ENCODE measurements around the gene PCDHGC3. TPM values are rescaled to one million over a fixed set of nuclear protein-coding genes. Genes with fewer than 3 reads are reported as not detected.

The PCDHGC3 gene
- 51.5 and 161 TPM in 2 replicates for total RNA-seq

GRCh38 chr5:141475625-141476131 lies at the start of gene PCDHGC3:
TSS of gene PCDHGC3 (plus strand) at chr5:141475966. CDS start at chr5:141476117, 151 bp downstream.

GRCh38 chr5:141430332-141431113 lies 45.2 kb upstream of the PCDHGC3 start, which contains the start of gene PCDHGA12:
TSS of gene PCDHGA12 (plus strand) at chr5:141430507. CDS start at chr5:141430760, 253 bp downstream.

GRCh38 chr5:141484641-141485311 lies 9.0 kb downstream of the PCDHGC3 start, which contains the start of gene PCDHGC4:
TSS of gene PCDHGC4 (plus strand) at chr5:141485030. CDS start at chr5:141485174, 144 bp downstream.

GRCh38 chr5:141488591-141489561 lies 13.1 kb downstream of the PCDHGC3 start, which contains the start of gene PCDHGC5:
TSS of gene PCDHGC5 (plus strand) at chr5:141489081. CDS start at chr5:141489241, 160 bp downstream.

Other genes starting within 250 kb of the PCDHGC3 start
- under 0.01 and 0.48 TPM in 2 replicates for gene PCDHB15, start 230.6 kb upstream of the PCDHGC3 start, total RNA-seq
- gene SLC25A2, start 171.9 kb upstream of the PCDHGC3 start, total RNA-seq, result not detected in 2 replicates
- gene TAF7, start 155.2 kb upstream of the PCDHGC3 start, total RNA-seq, result 45.3 and 69.6 TPM in 2 replicates
- 0.13 and 0.64 TPM in 2 replicates for gene PCDHGA1, start 145.5 kb upstream of the PCDHGC3 start, total RNA-seq
- 0.39 and 3.8 TPM in 2 replicates for gene PCDHGA2, start 137.2 kb upstream of the PCDHGC3 start, total RNA-seq
- 0.65 and 0.72 TPM in 2 replicates for gene PCDHGA3, start 132.1 kb upstream of the PCDHGC3 start, total RNA-seq
- 0.39 and 2.2 TPM in 2 replicates for gene PCDHGB1, start 125.9 kb upstream of the PCDHGC3 start, total RNA-seq
- gene PCDHGA4, start 120.9 kb upstream of the PCDHGC3 start, total RNA-seq, result 0.78 and 6.0 TPM in 2 replicates
- gene PCDHGB2, start 116.0 kb upstream of the PCDHGC3 start, total RNA-seq, result 0.39 and 3.0 TPM in 2 replicates
- gene PCDHGA5, start 111.8 kb upstream of the PCDHGC3 start, total RNA-seq, result 0.13 and 1.3 TPM in 2 replicates
- gene PCDHGB3, start 105.7 kb upstream of the PCDHGC3 start, total RNA-seq, result 0.39 and 6.1 TPM in 2 replicates
- gene PCDHGA6, start 102.1 kb upstream of the PCDHGC3 start, total RNA-seq, result 1.0 and 3.0 TPM in 2 replicates
- gene PCDHGA7, start 93.2 kb upstream of the PCDHGC3 start, total RNA-seq, result 0.65 and 4.0 TPM in 2 replicates
- gene PCDHGB4, start 88.3 kb upstream of the PCDHGC3 start, total RNA-seq, result 3.7 and 9.3 TPM in 2 replicates
- 0.65 and 1.2 TPM in 2 replicates for gene PCDHGA8, start 83.3 kb upstream of the PCDHGC3 start, total RNA-seq
- 7.6 and 13.0 TPM in 2 replicates for gene PCDHGB5, start 78.0 kb upstream of the PCDHGC3 start, total RNA-seq
- 1.4 and 7.8 TPM in 2 replicates for gene PCDHGA9, start 73.2 kb upstream of the PCDHGC3 start, total RNA-seq
- 1.2 and 5.7 TPM in 2 replicates for gene PCDHGB6, start 67.9 kb upstream of the PCDHGC3 start, total RNA-seq
- gene PCDHGA10, start 63.0 kb upstream of the PCDHGC3 start, total RNA-seq, result 3.4 and 11.8 TPM in 2 replicates
- 7.2 and 23.6 TPM in 2 replicates for gene PCDHGB7, start 58.3 kb upstream of the PCDHGC3 start, total RNA-seq
- gene PCDHGA11, start 54.9 kb upstream of the PCDHGC3 start, total RNA-seq, result 5.9 and 13.7 TPM in 2 replicates
- 10.2 and 17.4 TPM in 2 replicates for gene PCDHGA12, start 45.5 kb upstream of the PCDHGC3 start, total RNA-seq
- 0.13 and 3.1 TPM in 2 replicates for gene PCDHGC4, start 9.1 kb downstream of the PCDHGC3 start, total RNA-seq
- 0.78 and 1.1 TPM in 2 replicates for gene PCDHGC5, start 13.1 kb downstream of the PCDHGC3 start, total RNA-seq
- 25.1 and 49.1 TPM in 2 replicates for gene DIAPH1, start 143.0 kb downstream of the PCDHGC3 start, total RNA-seq
- gene HDAC3, start 160.9 kb downstream of the PCDHGC3 start, total RNA-seq, result 49.8 and 53.3 TPM in 2 replicates
- gene RELL2, start 161.0 kb downstream of the PCDHGC3 start, total RNA-seq, result 2.4 and 3.7 TPM in 2 replicates
- 11.1 and 12.2 TPM in 2 replicates for gene FCHSD1, start 175.5 kb downstream of the PCDHGC3 start, total RNA-seq
- gene ARAP3, start 206.3 kb downstream of the PCDHGC3 start, total RNA-seq, result 8.0 and 16.4 TPM in 2 replicates